Hepatocyte (in vitro differentiated cells): ENCODE data around the gene LYPD8. TPM values are rescaled to one million over a fixed set of nuclear protein-coding genes. Genes with fewer than 3 reads are reported as not detected.

Experiments
- DNase-seq: peaks from one replicate; pipeline ENCODE4 v3.0.0-alpha.2; 2016; ENCODE audit warnings: low spot score
- H2AFZ ChIP-seq: fragments of 200-600 bp; sonication (generic); 2 replicates; pipeline ENCODE4 v1.6.0; 2016; ENCODE audit warnings: antibody characterized with exemption, mild to moderate bottlenecking
- H3K27ac ChIP-seq: fragments of 200-600 bp; sonication (generic); 2 replicates; pipeline ENCODE4 v1.5.1; 2016; ENCODE audit warnings: mild to moderate bottlenecking
- H3K27me3 ChIP-seq: fragments of 200-600 bp; sonication (generic); 2 replicates; pipeline ENCODE4 v1.6.1; 2016
- H3K36me3 ChIP-seq: fragments of 200-600 bp; sonication (generic); replicated peaks from 2 replicates; pipeline ENCODE4 v1.5.1; 2016; ENCODE audit warnings: low read depth; ENCODE audit not compliant: insufficient read depth
- H3K4me1 ChIP-seq: fragments of 200-600 bp; sonication (generic); 2 replicates; pipeline ENCODE4 v1.5.1; 2016; ENCODE audit warnings: mild to moderate bottlenecking, moderate library complexity; ENCODE audit not compliant: insufficient read depth
- H3K4me2 ChIP-seq: fragments of 200-600 bp; sonication (generic); 2 replicates; pipeline ENCODE4 v1.6.0; 2016
- H3K4me3 ChIP-seq: fragments of 200-600 bp; sonication (generic); 2 replicates; pipeline ENCODE4 v1.5.1; 2016; ENCODE audit warnings: mild to moderate bottlenecking
- H3K79me2 ChIP-seq: fragments of 200-600 bp; sonication (generic); 2 replicates; pipeline ENCODE4 v1.6.0; 2017; ENCODE audit warnings: mild to moderate bottlenecking
- H3K9me2 ChIP-seq: fragments of 200-600 bp; sonication (generic); replicated peaks from 2 replicates; pipeline ENCODE4 v1.6.0; 2017; ENCODE audit warnings: mild to moderate bottlenecking; ENCODE audit not compliant: insufficient read depth
- H3K9me3 ChIP-seq: fragments of 200-600 bp; sonication (generic); 2 replicates; pipeline ENCODE4 v1.5.1; 2016; ENCODE audit warnings: low read depth, mild to moderate bottlenecking
- H4K20me1 ChIP-seq: fragments of 200-600 bp; sonication (generic); 2 replicates; pipeline ENCODE4 v1.6.0; 2016; ENCODE audit warnings: mild to moderate bottlenecking; ENCODE audit not compliant: insufficient read depth, poor library complexity, severe bottlenecking
- EZH2 ChIP-seq: fragments of 200-600 bp; sonication (generic); IDR thresholded peaks from 2 replicates; pipeline ENCODE4 v1.6.1; 2016; ENCODE audit warnings: antibody characterized with exemption, mild to moderate bottlenecking, borderline replicate concordance
- EZH2phosphoT487 ChIP-seq: fragments of 200-600 bp; sonication (generic); IDR thresholded peaks from one replicate; pipeline ENCODE4 v1.6.1; 2018; ENCODE audit warnings: antibody characterized with exemption, mild to moderate bottlenecking, low read depth, moderate library complexity; ENCODE audit not compliant: unreplicated experiment, severe bottlenecking
- WGBS: methylation state at CpG from one replicate; pipeline ENCODE4 v1.1.6; 2016; ENCODE audit warnings: low lambda C conversion rate; ENCODE audit errors: missing lambda C conversion rate; 5-methylcytosine and 5-hydroxymethylcytosine counted together
- polyA plus RNA-seq: library from polyadenylated mRNA; unstranded; fragments of >200 nt; fragmentation: Nextera tagmentation; extraction: Ambion mirVana; gene quantifications from 2 replicates; pipeline ENCODE4 v1.2.1, GENCODE V29; 2016
- total RNA-seq: library from RNA; depleted of rRNA; stranded (reverse); fragments of >200 nt; gene quantifications from 2 replicates; pipeline ENCODE4 v1.2.3, GENCODE V29; 2014
- TF ChIP-seq, protein P1 (sequence below): fragments of 200-600 bp; sonication (generic); IDR thresholded peaks from 2 replicates; pipeline ENCODE4 v1.5.1; 2016; ENCODE audit warnings: antibody characterized with exemption, mild to moderate bottlenecking; ENCODE audit not compliant: poor library complexity

The LYPD8 gene
- total and polyA plus RNA-seq, 2 experiments from 2014 or later: not detected

DNA sequence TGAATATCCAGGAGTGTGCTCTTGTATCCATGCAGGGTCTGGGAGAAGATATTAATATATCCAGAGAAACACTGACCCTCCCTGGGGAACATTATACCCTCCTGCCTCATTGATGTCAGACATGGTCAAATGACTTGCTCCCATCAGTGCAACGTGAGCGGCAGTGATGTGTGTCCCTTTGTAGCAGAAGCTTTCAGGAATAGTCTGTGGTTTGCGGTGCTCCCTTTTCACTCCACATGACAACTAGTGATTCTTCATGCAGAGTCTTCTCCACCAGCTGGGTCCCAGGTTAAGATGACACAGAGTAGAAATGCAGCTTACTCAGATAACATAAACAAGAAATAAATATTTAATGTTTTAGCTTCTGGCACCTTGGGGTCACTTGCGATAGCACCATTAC is 31.9 kb upstream of the LYPD8 start:
- Histone ChIP-seq H3K79me2 (no peaks in the 10 kb centered on the region), H3K4me1 (no peaks in the 10 kb centered on the region), H3K9me3 (no peaks in the 10 kb centered on the region), H4K20me1 (no peaks in the 10 kb centered on the region), H2AFZ (no peak overlapping the region), H3K9me2 (no peaks in the 10 kb centered on the region), H3K4me2 (no peak overlapping the region), H3K4me3 (no peak overlapping the region), H3K27me3 (no peaks in the 10 kb centered on the region), H3K27ac (no peak overlapping the region), H3K36me3 (no peaks in the 10 kb centered on the region)
- TF ChIP-seq EZH2: no peak
- TF ChIP-seq, protein P1, sequence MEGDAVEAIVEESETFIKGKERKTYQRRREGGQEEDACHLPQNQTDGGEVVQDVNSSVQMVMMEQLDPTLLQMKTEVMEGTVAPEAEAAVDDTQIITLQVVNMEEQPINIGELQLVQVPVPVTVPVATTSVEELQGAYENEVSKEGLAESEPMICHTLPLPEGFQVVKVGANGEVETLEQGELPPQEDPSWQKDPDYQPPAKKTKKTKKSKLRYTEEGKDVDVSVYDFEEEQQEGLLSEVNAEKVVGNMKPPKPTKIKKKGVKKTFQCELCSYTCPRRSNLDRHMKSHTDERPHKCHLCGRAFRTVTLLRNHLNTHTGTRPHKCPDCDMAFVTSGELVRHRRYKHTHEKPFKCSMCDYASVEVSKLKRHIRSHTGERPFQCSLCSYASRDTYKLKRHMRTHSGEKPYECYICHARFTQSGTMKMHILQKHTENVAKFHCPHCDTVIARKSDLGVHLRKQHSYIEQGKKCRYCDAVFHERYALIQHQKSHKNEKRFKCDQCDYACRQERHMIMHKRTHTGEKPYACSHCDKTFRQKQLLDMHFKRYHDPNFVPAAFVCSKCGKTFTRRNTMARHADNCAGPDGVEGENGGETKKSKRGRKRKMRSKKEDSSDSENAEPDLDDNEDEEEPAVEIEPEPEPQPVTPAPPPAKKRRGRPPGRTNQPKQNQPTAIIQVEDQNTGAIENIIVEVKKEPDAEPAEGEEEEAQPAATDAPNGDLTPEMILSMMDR: no peak
- no peak for TF ChIP-seq EZH2phosphoT487
- 80% methylated on average over 4 of the region's 4 CpGs for WGBS
- no peak for DNase-seq

DNA sequence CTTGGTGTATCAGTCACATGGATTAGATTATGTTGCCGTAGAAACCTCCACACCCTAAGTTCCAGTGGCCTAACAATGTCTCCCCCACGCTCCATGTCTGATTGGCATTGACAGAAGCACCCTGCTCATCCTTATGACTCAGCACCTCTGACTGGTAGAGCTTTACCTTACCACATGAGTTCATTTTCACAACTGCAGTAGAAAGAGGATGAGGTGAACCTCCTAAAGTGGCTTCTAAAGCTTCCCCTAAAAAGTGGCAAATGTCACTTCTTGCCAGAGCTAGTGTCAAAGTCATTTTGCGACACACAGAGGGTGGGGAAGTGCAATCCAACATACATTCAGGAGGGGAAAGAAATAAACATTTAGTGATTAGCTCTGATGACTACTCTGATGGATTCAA is 30.6 kb upstream of the LYPD8 start:
- Histone ChIP-seq H4K20me1 (no peaks in the 10 kb centered on the region), H2AFZ (no peak overlapping the region), H3K27ac (no peak overlapping the region), H3K9me3 (no peaks in the 10 kb centered on the region), H3K36me3 (no peaks in the 10 kb centered on the region), H3K27me3 (no peaks in the 10 kb centered on the region), H3K4me2 (no peak overlapping the region), H3K4me3 (no peak overlapping the region), H3K4me1 (no peaks in the 10 kb centered on the region), H3K79me2 (no peaks in the 10 kb centered on the region), H3K9me2 (no peaks in the 10 kb centered on the region)
- DNase-seq: no peak
- TF ChIP-seq EZH2 (no peak), EZH2phosphoT487 (no peak)
- TF ChIP-seq, protein P1: no peak
- WGBS: 64% methylated on average over 3 of the region's 3 CpGs

DNA sequence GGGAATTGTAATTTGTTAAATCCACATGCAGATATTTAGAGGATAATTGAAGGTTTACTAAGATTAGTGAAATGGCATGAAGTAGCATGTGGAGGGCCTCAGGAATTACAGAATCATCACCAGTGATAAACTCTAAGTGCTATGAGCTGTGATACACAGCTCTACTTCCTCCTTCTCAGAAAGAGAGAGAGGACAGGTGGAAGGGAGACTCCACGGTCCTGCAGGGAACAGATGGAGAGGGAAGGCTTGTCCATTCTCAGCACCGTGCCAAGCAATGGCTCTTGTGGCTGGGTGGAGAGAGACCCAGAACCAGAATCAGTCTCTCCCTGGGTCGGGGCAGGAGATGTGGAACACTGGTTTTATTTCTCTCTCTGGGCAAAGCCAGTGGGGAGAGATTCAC is 27.8 kb upstream of the LYPD8 start:
- H3K4me2 ChIP-seq: no peak overlapping the region
- 67% methylated on average over 3 of the region's 3 CpGs for WGBS
- TF ChIP-seq EZH2 (no peak), EZH2phosphoT487 (no peak)
- TF ChIP-seq, protein P1: no peak
- H3K27ac ChIP-seq: no peak overlapping the region
- no peaks in the 10 kb centered on the region for H3K79me2 ChIP-seq
- H2AFZ ChIP-seq: no peak overlapping the region
- H3K9me3 ChIP-seq: no peaks in the 10 kb centered on the region
- no peaks in the 10 kb centered on the region for H3K4me1 ChIP-seq
- no peak for DNase-seq
- H3K4me3 ChIP-seq: no peak overlapping the region
- H3K27me3 ChIP-seq: no peaks in the 10 kb centered on the region
- no peaks in the 10 kb centered on the region for H4K20me1 ChIP-seq
- H3K9me2 ChIP-seq: no peaks in the 10 kb centered on the region
- H3K36me3 ChIP-seq: no peaks in the 10 kb centered on the region
